ENCODE results near the gene MFSD2A. TPM values are rescaled to one million over a fixed set of nuclear protein-coding genes. Genes with fewer than 3 reads are reported as not detected.

The MFSD2A gene
- total and polyA plus RNA-seq, 3 donors from 2014 or later = 122 to 201 (median 185) TPM

DNA sequence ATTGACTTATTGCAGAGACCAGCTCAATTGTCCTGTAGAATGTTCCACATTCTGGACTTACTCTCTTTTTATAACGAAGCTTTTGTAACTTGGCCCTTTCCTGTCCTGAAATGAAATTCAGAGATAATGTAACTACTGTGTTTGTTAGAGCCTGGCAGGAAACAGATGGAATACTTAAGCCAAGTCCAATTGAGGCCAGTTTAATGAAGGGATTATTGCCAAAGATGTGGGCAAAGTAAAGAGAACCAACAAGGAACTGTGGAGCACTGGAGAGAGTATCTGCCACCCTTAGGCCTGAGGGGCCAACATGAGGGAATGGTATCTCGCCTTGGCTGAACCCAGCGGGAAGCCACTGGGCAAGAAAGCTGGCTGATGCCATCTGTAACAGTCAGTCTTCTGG is 32.9 kb downstream of the MFSD2A start:
- no peak for DNase-seq
- no peak overlapping the region for H3K4me3 ChIP-seq
- no peak for TF ChIP-seq POLR2A (IDR thresholded peaks at IDR 0.05)
- TF ChIP-seq, protein P1, sequence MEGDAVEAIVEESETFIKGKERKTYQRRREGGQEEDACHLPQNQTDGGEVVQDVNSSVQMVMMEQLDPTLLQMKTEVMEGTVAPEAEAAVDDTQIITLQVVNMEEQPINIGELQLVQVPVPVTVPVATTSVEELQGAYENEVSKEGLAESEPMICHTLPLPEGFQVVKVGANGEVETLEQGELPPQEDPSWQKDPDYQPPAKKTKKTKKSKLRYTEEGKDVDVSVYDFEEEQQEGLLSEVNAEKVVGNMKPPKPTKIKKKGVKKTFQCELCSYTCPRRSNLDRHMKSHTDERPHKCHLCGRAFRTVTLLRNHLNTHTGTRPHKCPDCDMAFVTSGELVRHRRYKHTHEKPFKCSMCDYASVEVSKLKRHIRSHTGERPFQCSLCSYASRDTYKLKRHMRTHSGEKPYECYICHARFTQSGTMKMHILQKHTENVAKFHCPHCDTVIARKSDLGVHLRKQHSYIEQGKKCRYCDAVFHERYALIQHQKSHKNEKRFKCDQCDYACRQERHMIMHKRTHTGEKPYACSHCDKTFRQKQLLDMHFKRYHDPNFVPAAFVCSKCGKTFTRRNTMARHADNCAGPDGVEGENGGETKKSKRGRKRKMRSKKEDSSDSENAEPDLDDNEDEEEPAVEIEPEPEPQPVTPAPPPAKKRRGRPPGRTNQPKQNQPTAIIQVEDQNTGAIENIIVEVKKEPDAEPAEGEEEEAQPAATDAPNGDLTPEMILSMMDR (IDR thresholded peaks at IDR 0.05) = no peak
- WGBS, 2 donors = 74 to 75% methylated on average over 3 of the region's 3 CpGs
- no peaks in the 10 kb centered on the region for H3K4me1 ChIP-seq
- H3K36me3 ChIP-seq (ENCODE audit: low read depth, missing control alignments) = no peaks in the 10 kb centered on the region
- no peak overlapping the region for H3K27ac ChIP-seq
- intact Hi-C loops (cut with DNase I; ENCODE audit: low total_unique reads) = no loop called here
- no peaks in the 10 kb centered on the region for H3K9me3 ChIP-seq
- no peaks in the 10 kb centered on the region for H3K27me3 ChIP-seq

DNA sequence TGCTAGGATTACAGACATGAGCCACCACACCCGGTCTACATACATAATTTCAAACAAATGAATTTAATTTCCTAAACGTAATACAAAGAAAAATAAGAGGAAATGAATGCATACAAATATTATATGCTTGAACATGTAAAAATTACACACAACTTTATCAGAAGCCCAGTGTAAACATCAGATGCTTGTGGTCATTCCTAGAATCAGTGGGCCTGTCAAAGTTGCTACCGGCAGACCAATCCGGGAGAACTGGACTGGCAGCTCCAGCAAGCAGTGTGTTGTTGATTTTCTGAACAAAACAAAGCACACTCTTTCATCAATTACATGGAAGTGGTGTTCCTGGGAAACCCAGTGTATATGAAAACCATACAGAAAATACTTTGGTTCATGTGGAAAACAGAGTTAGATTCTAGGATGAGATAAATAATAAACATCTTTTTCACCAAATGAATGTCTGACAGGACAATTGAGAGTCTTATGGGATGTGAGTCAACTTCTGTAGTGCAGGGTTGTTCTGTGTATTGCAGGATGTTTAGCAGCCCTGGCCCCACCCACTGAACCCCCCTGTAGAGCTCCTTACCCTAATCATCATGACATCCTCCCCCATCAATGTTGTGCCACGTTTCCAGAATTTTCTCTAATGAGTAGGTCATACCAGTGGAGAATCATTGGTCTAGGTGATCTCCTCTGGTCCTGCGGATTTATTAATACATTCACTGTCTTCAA is 33.8 kb downstream of the MFSD2A start:
- TF ChIP-seq, protein P1 (IDR thresholded peaks at IDR 0.05) = no peak
- TF ChIP-seq POLR2A (IDR thresholded peaks at IDR 0.05) = no peak
- intact Hi-C loops (cut with DNase I; ENCODE audit: low total_unique reads) = no loop called here
- Histone ChIP-seq H3K4me3 (no peak overlapping the region), H3K27ac (no peak overlapping the region), H3K36me3 (ENCODE audit: low read depth, missing control alignments) (no peaks in the 10 kb centered on the region), H3K27me3 (no peaks in the 10 kb centered on the region), H3K4me1 (no peaks in the 10 kb centered on the region), H3K9me3 (no peaks in the 10 kb centered on the region)
- 81 to 83% methylated on average over 6 of the region's 6 CpGs for WGBS, 2 donors
- DNase-seq = no peak

DNA sequence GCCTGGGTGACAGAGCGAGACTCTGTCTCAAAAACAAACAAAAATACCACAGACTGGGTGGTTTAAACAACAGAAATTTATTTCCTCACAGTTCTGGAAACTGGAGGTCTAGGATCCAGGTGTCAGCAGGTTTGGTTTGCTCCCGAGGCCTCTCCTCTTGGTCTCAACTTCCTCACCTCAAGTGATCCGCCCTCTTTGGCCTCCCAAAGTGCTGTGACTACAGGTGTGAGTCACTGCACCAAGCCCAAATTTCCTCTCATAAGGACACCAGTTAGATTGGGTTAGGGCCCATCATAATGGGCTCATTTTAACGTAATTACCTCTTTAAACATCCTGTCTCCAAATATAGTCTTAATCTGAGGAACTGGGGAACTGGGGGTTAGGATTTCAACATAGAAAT is 35.5 kb downstream of the MFSD2A start:
- Histone ChIP-seq H3K9me3 (no peaks in the 10 kb centered on the region), H3K4me1 (no peaks in the 10 kb centered on the region), H3K27ac (no peak overlapping the region), H3K27me3 (no peaks in the 10 kb centered on the region), H3K4me3 (no peak overlapping the region), H3K36me3 (ENCODE audit: low read depth, missing control alignments) (no peaks in the 10 kb centered on the region)
- TF ChIP-seq POLR2A (IDR thresholded peaks at IDR 0.05) = no peak
- TF ChIP-seq, protein P1 (IDR thresholded peaks at IDR 0.05) = no peak
- DNase-seq = no peak
- 85 to 91% methylated on average over 4 of the region's 4 CpGs for WGBS, 2 donors
- intact Hi-C loops (cut with DNase I; ENCODE audit: low total_unique reads) = no loop called here

DNA sequence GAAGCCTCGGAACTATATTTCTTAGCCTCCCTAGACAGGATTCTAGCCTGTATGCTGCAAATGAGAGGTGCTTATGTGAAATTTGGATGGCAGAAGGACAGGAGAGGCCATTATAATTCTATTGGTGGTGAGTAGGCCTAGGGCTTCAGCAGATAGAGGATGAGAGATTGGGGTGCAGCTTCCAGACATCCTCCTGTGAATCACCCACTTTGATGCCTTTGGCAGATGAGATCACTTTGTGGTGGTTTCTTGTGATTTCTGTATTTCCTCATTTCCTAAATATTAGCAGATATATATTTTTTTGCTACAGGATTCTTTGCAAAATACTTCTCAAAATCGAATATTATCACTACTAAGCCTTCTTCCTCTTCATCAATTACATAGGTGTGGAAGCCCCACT is 37.3 kb downstream of the MFSD2A start:
- no peaks in the 10 kb centered on the region for H3K9me3 ChIP-seq
- H3K36me3 ChIP-seq (ENCODE audit: low read depth, missing control alignments) = no peaks in the 10 kb centered on the region
- no peaks in the 10 kb centered on the region for H3K27me3 ChIP-seq
- H3K4me3 ChIP-seq = no peak overlapping the region
- DNase-seq = no peak
- WGBS, 2 donors = 81 to 94% methylated on average over 2 of the region's 2 CpGs
- TF ChIP-seq, protein P1 (IDR thresholded peaks at IDR 0.05) = no peak
- no peak for TF ChIP-seq POLR2A (IDR thresholded peaks at IDR 0.05)
- no peaks in the 10 kb centered on the region for H3K4me1 ChIP-seq
- intact Hi-C loops (cut with DNase I; ENCODE audit: low total_unique reads) = no loop called here
- no peak overlapping the region for H3K27ac ChIP-seq

DNA sequence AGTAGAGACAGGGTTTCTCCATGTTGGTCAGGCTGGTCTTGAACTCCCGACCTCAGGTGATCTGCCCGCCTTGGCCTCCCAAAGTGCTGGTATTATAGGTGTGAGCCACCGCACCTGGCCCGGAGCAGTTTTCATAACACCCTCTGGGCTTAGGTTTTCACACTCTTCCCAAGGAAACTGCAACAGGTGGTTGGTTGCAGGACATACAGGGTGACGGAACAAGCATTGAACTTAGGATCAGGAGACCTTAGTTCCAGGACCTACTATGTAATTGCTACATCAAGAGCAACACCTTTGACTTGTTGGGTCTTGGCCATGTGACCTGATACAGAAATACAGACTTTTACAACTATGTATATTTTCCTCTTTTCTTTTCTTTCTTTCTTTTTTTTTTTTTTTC is 37.9 kb downstream of the MFSD2A start:
- 88 to 98% methylated on average over 5 of the region's 5 CpGs for WGBS, 2 donors
- no peak for DNase-seq
- Histone ChIP-seq H3K4me3 (no peak overlapping the region), H3K27ac (no peak overlapping the region), H3K4me1 (no peaks in the 10 kb centered on the region), H3K9me3 (no peaks in the 10 kb centered on the region), H3K36me3 (ENCODE audit: low read depth, missing control alignments) (no peaks in the 10 kb centered on the region), H3K27me3 (no peaks in the 10 kb centered on the region)
- TF ChIP-seq, protein P1 (IDR thresholded peaks at IDR 0.05) = no peak
- TF ChIP-seq POLR2A (IDR thresholded peaks at IDR 0.05) = no peak
- intact Hi-C loops (cut with DNase I; ENCODE audit: low total_unique reads) = no loop called here

All from testis (tissue), 3 donors.